Ishikawa (cell line): ENCODE measurements around the gene ELAVL1.

Source experiments
- CEBPB ChIP-seq: IDR thresholded peaks from 2 replicates; pipeline ENCODE4 v1.6.1; 2012
- NFIC ChIP-seq: IDR thresholded peaks from 2 replicates; pipeline ENCODE4 v1.6.1; 2012
- REST ChIP-seq: IDR thresholded peaks from 2 replicates; pipeline ENCODE4 v1.6.1; 2012; ENCODE audit warnings: low read depth, mild to moderate bottlenecking

DNA sequence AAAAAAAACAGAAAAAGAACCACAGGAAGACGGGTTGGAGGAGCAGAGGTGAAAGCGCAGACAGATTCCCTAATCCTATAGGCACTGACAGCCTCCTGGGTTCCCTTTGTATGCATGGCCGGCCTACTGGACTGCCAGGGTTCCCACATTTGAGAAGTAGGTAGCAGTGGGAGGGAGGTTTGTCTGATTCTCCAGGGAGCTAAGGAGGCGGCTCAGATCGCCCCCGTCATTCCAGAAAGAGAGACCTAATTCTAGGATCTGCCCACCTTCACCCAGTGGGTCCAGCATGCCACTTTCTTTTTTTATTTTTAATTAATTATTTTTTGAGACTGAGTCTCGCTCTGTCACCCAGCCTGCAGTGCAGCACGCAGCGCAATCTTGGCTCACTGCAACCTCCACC, 37.5 kb upstream of the ELAVL1 start:
- no peak for TF ChIP-seq NFIC
- TF ChIP-seq REST, result no peak
- TF ChIP-seq CEBPB, result no peak
